Retinal pigment epithelial cell (primary cell): ENCODE measurements around the gene RIGI.
A peak's percentile ranks its signal among the peaks of the same experiment; 100 is the strongest.

Experiments
- DNase-seq: peaks from one replicate; pipeline ENCODE4 v3.0.0-alpha.2; 2010; ENCODE audit warnings: low read depth
- H3K4me3 ChIP-seq: 2 replicates; pipeline ENCODE4 v1.5.1; 2011; ENCODE audit warnings: mild to moderate bottlenecking, low read length, control low read depth, moderate library complexity
- CTCF ChIP-seq: conservative IDR thresholded peaks from 2 replicates; pipeline ENCODE4 v1.5.1; 2011; ENCODE audit warnings: low read depth, low read length, control low read depth, inconsistent platforms

The RIGI gene

GRCh38 chr9:32566770-32567169 is 40.8 kb upstream of the RIGI start:
- no peak for DNase-seq
- no peak for TF ChIP-seq CTCF
- no peak overlapping the region for H3K4me3 ChIP-seq

GRCh38 chr9:32565967-32566366 is 40.0 kb upstream of the RIGI start:
- TF ChIP-seq CTCF = no peak
- DNase-seq = no peak
- no peak overlapping the region for H3K4me3 ChIP-seq

GRCh38 chr9:32558408-32558934 is 32.5 kb upstream of the RIGI start:
- no peak for TF ChIP-seq CTCF
- DNase-seq = no peak
- no peak overlapping the region for H3K4me3 ChIP-seq

DNA sequence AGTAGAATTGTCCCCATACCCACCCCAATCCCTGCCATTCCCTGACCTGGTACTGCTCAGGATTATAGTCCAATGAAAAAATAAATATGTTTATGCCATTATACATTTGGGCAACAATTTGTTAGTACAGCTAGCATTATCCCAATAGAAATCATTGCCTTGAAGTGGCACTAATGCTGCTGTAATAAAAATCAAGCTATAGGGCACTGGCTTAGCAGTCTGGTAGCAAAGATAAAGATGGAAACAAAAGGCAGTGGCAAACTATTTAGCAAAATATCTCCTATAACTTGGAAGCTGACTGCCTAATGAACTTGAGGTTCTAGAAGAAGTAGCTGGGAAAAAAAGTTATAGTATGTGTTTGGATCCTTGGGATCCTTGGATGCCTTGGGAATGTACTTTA is 28.6 kb upstream of the RIGI start:
- no peak for TF ChIP-seq CTCF
- H3K4me3 ChIP-seq = no peak overlapping the region
- DNase-seq = no peak

- no peak for TF ChIP-seq CTCF
- H3K4me3 ChIP-seq = no peak overlapping the region
- DNase-seq = no peak
Observed at GRCh38 chr9:32554107-32554506, 28.1 kb upstream of the RIGI start.

DNA sequence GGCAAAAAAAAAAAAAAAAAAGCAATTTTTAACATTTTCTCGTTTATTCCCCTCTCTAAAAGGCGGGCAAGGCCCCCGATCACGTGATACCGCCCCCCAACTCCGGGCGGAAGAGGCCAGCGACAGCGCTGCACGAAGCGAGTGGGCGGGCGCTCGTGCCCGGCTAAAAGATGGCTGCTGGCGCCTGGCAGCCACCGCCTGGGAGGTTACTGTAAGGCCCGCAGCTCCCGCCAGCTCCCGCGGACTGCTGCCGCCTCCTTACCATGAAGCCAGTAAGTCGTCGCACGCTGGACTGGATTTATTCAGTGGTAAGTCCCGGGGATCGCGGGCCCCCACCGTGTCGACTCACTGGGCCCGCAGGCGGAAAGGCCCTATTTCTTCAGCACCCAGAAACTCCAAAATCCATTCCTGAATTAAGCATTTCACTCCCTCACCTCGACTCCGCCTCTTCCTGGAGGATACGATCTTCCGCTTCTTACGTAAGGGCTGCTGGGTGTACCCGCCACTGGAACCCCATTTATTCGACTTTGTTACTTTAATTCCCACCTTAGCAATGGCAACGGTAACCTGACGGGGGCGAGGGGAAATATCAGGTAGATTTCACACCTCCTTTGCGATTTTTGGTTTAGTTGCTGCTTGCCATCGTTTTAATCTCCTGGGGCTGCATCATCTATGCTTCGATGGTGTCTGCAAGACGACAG is 26.3 kb upstream of the RIGI start, which contains the start of the genes SMIM27 and TOPORS:
SMIM27 (plus strand) TSS at position 156 of the 701 bp plus-strand sequence; CDS start at position 264, 108 bp downstream.
TOPORS (minus strand) TSS at position 415 of the 701 bp plus-strand sequence; CDS start at position 265, 150 bp downstream.
- H3K4me3 ChIP-seq = peak within 1 kb of the TSS; percentile 89
- peak; percentile 5 for TF ChIP-seq CTCF
- peak; percentile 59 for DNase-seq
